ENCODE measurements around the gene TCP11L2. TPM values are rescaled to one million over a fixed set of nuclear protein-coding genes. Genes with fewer than 3 reads are reported as not detected.

Gene TCP11L2
- total RNA-seq, 1 experiment from 2014 or later = 6.1 TPM

DNA sequence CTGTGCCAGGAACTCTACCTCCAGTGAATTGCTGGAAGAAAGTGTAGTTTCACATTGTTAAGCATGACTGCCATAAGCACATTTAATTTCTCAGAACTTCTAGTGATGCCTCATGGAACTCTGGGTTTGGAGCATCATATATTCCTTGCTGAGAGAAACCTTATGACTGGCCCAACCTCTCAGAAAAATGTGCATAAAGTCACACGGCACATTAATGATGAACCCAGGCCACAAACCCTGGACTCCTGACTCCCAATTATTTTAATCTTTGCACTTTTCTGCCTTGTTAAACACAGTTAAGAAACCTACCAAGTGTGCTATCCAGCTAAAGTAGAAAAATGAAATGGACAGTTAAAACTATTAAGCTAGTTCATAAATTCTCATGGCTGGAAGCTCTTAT is 5.6 kb downstream of the TCP11L2 start:
- Mint-ChIP-seq H3K36me3 (ENCODE audit: insufficient read depth in 1 of 3, low read depth in 3 of 3) (no peaks in the 10 kb centered on the region), H3K4me3 (no peak overlapping the region), H3K27me3 (ENCODE audit: low read depth) (no peaks in the 10 kb centered on the region), H3K4me1 (peaks cover 12 to 19% of the 10 kb centered on the region in 2 experiments), H3K27ac (no peak overlapping the region), H3K9me3 (no peaks in the 10 kb centered on the region)
- Histone ChIP-seq H3K18ac (ENCODE audit: insufficient read length, low read depth, low read length) (no peak overlapping the region), H3K56ac (ENCODE audit: insufficient read length, low read depth, low read length) (no peak overlapping the region), H2AFZ (ENCODE audit: low read length) (no peak overlapping the region), H3K14ac (ENCODE audit: insufficient read depth, low read length) (no peak overlapping the region), H2AK5ac (ENCODE audit: insufficient read length, low read length) (no peak overlapping the region), H3K4me1 (ENCODE audit: insufficient read depth, low read length) (no peaks in the 10 kb centered on the region; the same call in none of the 2 replicates), H4K91ac (ENCODE audit: insufficient read length, low read depth, low read length) (no peak overlapping the region), H4K8ac (replicated peaks; ENCODE audit: insufficient read length, low read depth, low read length) (no peak overlapping the region), H2BK15ac (ENCODE audit: low read depth, low read length) (no peak overlapping the region), H2BK12ac (ENCODE audit: insufficient read length, low read depth, low read length) (no peak overlapping the region), H4K5ac (ENCODE audit: insufficient read length, low read depth, low read length) (no peak overlapping the region), H3K27me3 (ENCODE audit: insufficient read depth, low read length) (no peaks in the 10 kb centered on the region), H3T11ph (ENCODE audit: low read length) (no peak overlapping the region), H3K9ac (ENCODE audit: extremely low read depth, insufficient read length, low read length) (no peak overlapping the region), H4K20me1 (ENCODE audit: control insufficient read depth, insufficient read depth, insufficient read length) (no peaks in the 10 kb centered on the region), H2BK20ac (ENCODE audit: low read depth, low read length, poor library complexity, severe bottlenecking) (no peak overlapping the region), H3K23ac (ENCODE audit: insufficient read length, low read depth, low read length) (no peak overlapping the region), H3K79me1 (ENCODE audit: insufficient read depth, low read depth, low read length, poor library complexity, severe bottlenecking) (no peaks in the 10 kb centered on the region), H2BK120ac (ENCODE audit: low read depth, low read length, poor library complexity, severe bottlenecking) (no peak overlapping the region), H3K27ac (ENCODE audit: insufficient read length, low read depth, low read length) (no peak overlapping the region), H3K79me2 (ENCODE audit: insufficient read depth, low read length) (no peaks in the 10 kb centered on the region), H3K4me2 (ENCODE audit: insufficient read depth, insufficient read length, low read length) (no peak overlapping the region), H3K4ac (ENCODE audit: low read depth, low read length) (no peak overlapping the region), H3K9me3 (ENCODE audit: control insufficient read depth, low read depth, low read length) (no peaks in the 10 kb centered on the region), H2BK5ac (ENCODE audit: insufficient read length, low read length) (no peak overlapping the region), H3K23me2 (ENCODE audit: insufficient read length, low read depth, low read length, poor library complexity, severe bottlenecking) (peaks cover 4% of the 10 kb centered on the region)
- DNase-seq = no peak
- no CpG with 5 or more reads among the region's 1 CpG for whole genome bisulfite sequencing (ENCODE audit: extremely low coverage, insufficient read length, low lambda C conversion rate)
- TF ChIP-seq, protein P1, sequence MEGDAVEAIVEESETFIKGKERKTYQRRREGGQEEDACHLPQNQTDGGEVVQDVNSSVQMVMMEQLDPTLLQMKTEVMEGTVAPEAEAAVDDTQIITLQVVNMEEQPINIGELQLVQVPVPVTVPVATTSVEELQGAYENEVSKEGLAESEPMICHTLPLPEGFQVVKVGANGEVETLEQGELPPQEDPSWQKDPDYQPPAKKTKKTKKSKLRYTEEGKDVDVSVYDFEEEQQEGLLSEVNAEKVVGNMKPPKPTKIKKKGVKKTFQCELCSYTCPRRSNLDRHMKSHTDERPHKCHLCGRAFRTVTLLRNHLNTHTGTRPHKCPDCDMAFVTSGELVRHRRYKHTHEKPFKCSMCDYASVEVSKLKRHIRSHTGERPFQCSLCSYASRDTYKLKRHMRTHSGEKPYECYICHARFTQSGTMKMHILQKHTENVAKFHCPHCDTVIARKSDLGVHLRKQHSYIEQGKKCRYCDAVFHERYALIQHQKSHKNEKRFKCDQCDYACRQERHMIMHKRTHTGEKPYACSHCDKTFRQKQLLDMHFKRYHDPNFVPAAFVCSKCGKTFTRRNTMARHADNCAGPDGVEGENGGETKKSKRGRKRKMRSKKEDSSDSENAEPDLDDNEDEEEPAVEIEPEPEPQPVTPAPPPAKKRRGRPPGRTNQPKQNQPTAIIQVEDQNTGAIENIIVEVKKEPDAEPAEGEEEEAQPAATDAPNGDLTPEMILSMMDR (conservative IDR thresholded peaks at IDR 0.05) = no peak
